ENCODE results near the gene CENPV.
"Not testable (repeated sequence)": the region's sequence is repeated elsewhere in the genome, so short reads cannot be mapped to it uniquely, and the experiment has no call there.

Gene CENPV

GRCh38 chr17:16391451-16391850 is 38.2 kb upstream of the CENPV start:
- TF ChIP-seq EZH2phosphoT487 (conservative IDR thresholded peaks at IDR 0.05; ENCODE audit: low read length) (no peak), CTCF (IDR thresholded peaks at IDR 0.05; ENCODE audit: insufficient read depth, low read length, poor library complexity, severe bottlenecking) (no peak)

GRCh38 chr17:16386126-16386507 is 32.8 kb upstream of the CENPV start:
- Histone ChIP-seq H3K27ac (ENCODE audit: low read depth, low read length) (peak overlapping the region; percentile 48), H3K4me2 (ENCODE audit: low read depth, low read length, poor library complexity, severe bottlenecking) (peak overlapping the region; percentile 87), H2AFZ (ENCODE audit: low read depth, low read length, severe bottlenecking) (peak overlapping the region; percentile 100), H3K9ac (ENCODE audit: low read length) (peak overlapping the region; percentile 58), H3K4me3 (ENCODE audit: insufficient read depth, low read length, poor library complexity, severe bottlenecking) (peak overlapping the region; percentile 58), H3F3A (ENCODE audit: insufficient read depth) (peaks cover 17% of the 10 kb centered on the region)
- H3K36me3 ChIP-seq (ENCODE audit: low read length); H3K27me3 ChIP-seq (ENCODE audit: low read length); H3K9me3 ChIP-seq (ENCODE audit: insufficient read depth, low read length); H3K9me2 ChIP-seq (replicated peaks; ENCODE audit: insufficient read depth, low read length); H4K20me1 ChIP-seq (ENCODE audit: low read depth, low read length); H3K79me2 ChIP-seq (ENCODE audit: insufficient read depth, low read length): not testable (repeated sequence)

More at GRCh38 chr17:16391451-16391850, 38.2 kb upstream of the CENPV start:
- H3K4me3 ChIP-seq (ENCODE audit: insufficient read depth, low read length, poor library complexity, severe bottlenecking): no peak overlapping the region
- no peak overlapping the region for H3K27ac ChIP-seq (ENCODE audit: low read depth, low read length)
- no peaks in the 10 kb centered on the region for H3K27me3 ChIP-seq (ENCODE audit: low read length)
- H3F3A ChIP-seq (ENCODE audit: insufficient read depth): no peaks in the 10 kb centered on the region
- no peak overlapping the region for H2AFZ ChIP-seq (ENCODE audit: low read depth, low read length, severe bottlenecking)
- no peaks in the 10 kb centered on the region for H3K9me3 ChIP-seq (ENCODE audit: insufficient read depth, low read length)
- no peak overlapping the region for H3K9ac ChIP-seq (ENCODE audit: low read length)
- H3K9me2 ChIP-seq (replicated peaks; ENCODE audit: insufficient read depth, low read length): no peaks in the 10 kb centered on the region
- H3K4me2 ChIP-seq (ENCODE audit: low read depth, low read length, poor library complexity, severe bottlenecking): no peak overlapping the region
- H3K79me2 ChIP-seq (ENCODE audit: insufficient read depth, low read length): no peaks in the 10 kb centered on the region
- no peaks in the 10 kb centered on the region for H3K36me3 ChIP-seq (ENCODE audit: low read length)
- no peaks in the 10 kb centered on the region for H4K20me1 ChIP-seq (ENCODE audit: low read depth, low read length)

GRCh38 chr17:16384557-16384956 is 31.3 kb upstream of the CENPV start:
- H3F3A ChIP-seq (ENCODE audit: insufficient read depth): peaks cover 17% of the 10 kb centered on the region
- H3K4me3 ChIP-seq (ENCODE audit: insufficient read depth, low read length, poor library complexity, severe bottlenecking): no peak overlapping the region
- peaks cover 9% of the 10 kb centered on the region for H3K79me2 ChIP-seq (ENCODE audit: insufficient read depth, low read length)
- H3K9me2 ChIP-seq (replicated peaks; ENCODE audit: insufficient read depth, low read length): no peaks in the 10 kb centered on the region
- H2AFZ ChIP-seq (ENCODE audit: low read depth, low read length, severe bottlenecking): no peak overlapping the region
- no peak overlapping the region for H3K9ac ChIP-seq (ENCODE audit: low read length)
- no peak overlapping the region for H3K4me2 ChIP-seq (ENCODE audit: low read depth, low read length, poor library complexity, severe bottlenecking)
- H4K20me1 ChIP-seq (ENCODE audit: low read depth, low read length): no peaks in the 10 kb centered on the region
- H3K27me3 ChIP-seq (ENCODE audit: low read length): no peaks in the 10 kb centered on the region
- H3K36me3 ChIP-seq (ENCODE audit: low read length): no peaks in the 10 kb centered on the region
- no peaks in the 10 kb centered on the region for H3K9me3 ChIP-seq (ENCODE audit: insufficient read depth, low read length)
- TF ChIP-seq CTCF (IDR thresholded peaks at IDR 0.05; ENCODE audit: insufficient read depth, low read length, poor library complexity, severe bottlenecking): no peak
- TF ChIP-seq EZH2phosphoT487 (conservative IDR thresholded peaks at IDR 0.05; ENCODE audit: low read length): no peak
- H3K27ac ChIP-seq (ENCODE audit: low read depth, low read length): no peak overlapping the region; the same call in 1 of the 2 replicates

- no peaks in the 10 kb centered on the region for H3K27me3 ChIP-seq (ENCODE audit: low read length)
- H3K4me2 ChIP-seq (ENCODE audit: low read depth, low read length, poor library complexity, severe bottlenecking): no peak overlapping the region
- no peaks in the 10 kb centered on the region for H4K20me1 ChIP-seq (ENCODE audit: low read depth, low read length)
- no peaks in the 10 kb centered on the region for H3K9me2 ChIP-seq (replicated peaks; ENCODE audit: insufficient read depth, low read length)
- H3F3A ChIP-seq (ENCODE audit: insufficient read depth): peaks cover 17% of the 10 kb centered on the region
- H3K36me3 ChIP-seq (ENCODE audit: low read length): no peaks in the 10 kb centered on the region
- no peak overlapping the region for H3K9ac ChIP-seq (ENCODE audit: low read length)
- H3K4me3 ChIP-seq (ENCODE audit: insufficient read depth, low read length, poor library complexity, severe bottlenecking): no peak overlapping the region
- no peak for TF ChIP-seq EZH2phosphoT487 (conservative IDR thresholded peaks at IDR 0.05; ENCODE audit: low read length)
- no peak for TF ChIP-seq CTCF (IDR thresholded peaks at IDR 0.05; ENCODE audit: insufficient read depth, low read length, poor library complexity, severe bottlenecking)
- peaks cover 9% of the 10 kb centered on the region for H3K79me2 ChIP-seq (ENCODE audit: insufficient read depth, low read length)
- no peaks in the 10 kb centered on the region for H3K9me3 ChIP-seq (ENCODE audit: insufficient read depth, low read length)
- no peak overlapping the region for H2AFZ ChIP-seq (ENCODE audit: low read depth, low read length, severe bottlenecking)
- no peak overlapping the region for H3K27ac ChIP-seq (ENCODE audit: low read depth, low read length)
Measured at GRCh38 chr17:16383772-16384287, 30.6 kb upstream of the CENPV start.

Data from SU-DHL-6 (cell line).